NCI-H1048 (cell line): Measurements from ENCODE around the gene TET1.
"Not testable (repeated sequence)": the region's sequence is repeated elsewhere in the genome, so short reads cannot be mapped to it uniquely, and the experiment has no call there.

Experiments used
- DNase-seq: peaks from one replicate; lab custom pipeline; 2025; lab: John Stamatoyannopoulos, UW

Gene TET1

GRCh38 chr10:68564712-68565111, 4.6 kb downstream of the TET1 start:
- DNase-seq = no peak

- no peak for DNase-seq
Measured at GRCh38 chr10:68565658-68566057, 5.5 kb downstream of the TET1 start.

DNA sequence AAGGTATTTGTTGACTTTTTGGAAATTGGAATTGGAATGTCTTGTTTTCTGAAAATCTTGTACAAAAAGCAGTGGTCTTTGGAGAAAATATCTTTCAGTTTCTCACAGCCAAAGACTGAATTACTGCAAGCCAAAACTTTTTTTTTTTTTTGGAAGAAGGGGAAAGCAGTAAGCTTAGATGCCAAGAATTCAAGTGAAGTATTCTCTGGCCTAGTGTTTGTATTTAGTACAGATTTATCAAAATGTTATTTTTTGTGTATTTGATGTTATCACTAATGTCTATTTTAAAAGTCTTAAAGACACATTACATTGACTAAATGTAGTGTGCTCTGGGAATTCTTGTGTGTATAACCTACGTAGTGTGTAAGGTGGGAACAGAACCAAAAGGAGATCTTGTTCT, 6.2 kb downstream of the TET1 start:
- no peak for DNase-seq

DNA sequence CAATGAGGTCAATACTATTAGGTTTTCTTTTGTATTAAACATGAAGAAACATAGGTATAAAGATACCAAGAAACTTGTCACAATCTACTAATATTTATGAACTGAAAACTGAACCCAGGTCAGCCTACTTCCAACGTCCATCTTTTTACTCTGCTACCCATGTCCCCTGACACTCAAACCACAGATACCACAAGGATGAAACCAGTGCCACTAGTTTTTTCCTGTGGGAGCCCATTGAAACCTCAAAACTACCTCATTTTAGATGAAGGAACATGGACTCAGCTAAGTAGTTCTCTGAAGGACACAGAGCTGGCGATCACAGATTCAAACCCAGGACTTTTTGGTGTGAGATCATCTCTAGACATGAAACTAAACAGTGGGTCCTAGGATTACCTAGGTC, 6.8 kb downstream of the TET1 start:
- no peak for DNase-seq

- no peak for DNase-seq
Measured at GRCh38 chr10:68572151-68572550, 12.0 kb downstream of the TET1 start.

GRCh38 chr10:68574051-68574450, 13.9 kb downstream of the TET1 start:
- DNase-seq = no peak

DNA sequence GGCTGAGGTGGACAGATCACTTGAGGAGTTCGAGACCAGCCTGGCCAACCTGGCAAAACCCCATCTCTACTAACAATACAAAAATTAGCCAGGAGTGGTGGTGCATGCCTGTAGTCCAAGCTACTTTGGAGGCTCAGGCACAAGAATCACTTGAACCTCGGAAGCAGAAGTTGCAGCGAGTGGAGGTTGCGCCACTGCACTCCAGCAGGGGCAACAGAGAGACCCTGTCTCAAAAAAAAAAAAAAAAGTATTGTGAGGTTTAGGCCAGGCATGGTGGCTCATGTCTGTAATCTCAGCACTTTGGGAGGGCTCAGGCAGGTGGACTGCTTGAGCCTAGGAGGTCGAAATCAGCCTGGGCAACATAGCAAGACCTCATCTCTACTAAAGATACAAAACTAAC, 16.0 kb downstream of the TET1 start:
- DNase-seq = no peak

DNA sequence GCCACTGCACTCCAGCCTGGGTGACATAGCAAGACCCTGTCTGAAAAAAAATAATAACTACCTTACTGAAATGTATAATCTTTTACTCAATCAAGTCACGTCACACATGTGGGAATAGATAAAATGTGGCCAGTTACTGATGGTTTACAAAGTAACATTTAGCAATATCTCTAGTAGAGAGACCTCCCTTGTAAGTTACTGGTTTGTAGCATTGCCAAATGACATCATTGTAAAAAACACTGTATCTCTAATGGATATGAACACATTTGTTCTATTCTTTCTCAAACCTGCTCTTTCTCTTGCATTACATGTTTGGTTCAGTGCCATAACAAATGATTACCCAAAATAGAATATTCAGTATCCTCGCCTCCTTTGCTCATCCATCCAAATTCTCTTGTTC, 18.8 kb downstream of the TET1 start:
- DNase-seq = no peak

DNA sequence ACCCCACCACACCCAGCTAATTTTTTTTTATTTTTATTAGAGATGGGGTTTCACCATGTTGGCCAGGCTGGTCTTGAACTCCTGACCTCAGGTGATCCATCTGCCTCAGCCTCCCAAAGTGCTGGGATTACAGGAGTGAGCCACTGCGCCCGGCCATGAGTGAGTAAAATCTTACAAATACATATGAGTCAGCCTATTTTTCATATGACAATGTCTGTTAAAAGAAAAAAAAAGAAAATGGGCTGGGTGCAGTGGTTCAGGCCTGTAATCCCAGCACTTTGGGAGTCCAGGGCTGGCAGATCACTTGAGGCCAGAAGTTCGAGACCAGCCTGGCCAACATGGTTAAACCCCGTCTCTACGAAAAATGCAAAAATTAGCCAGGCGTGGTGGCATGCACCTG, 24.1 kb downstream of the TET1 start:
- not testable (repeated sequence) for DNase-seq

DNA sequence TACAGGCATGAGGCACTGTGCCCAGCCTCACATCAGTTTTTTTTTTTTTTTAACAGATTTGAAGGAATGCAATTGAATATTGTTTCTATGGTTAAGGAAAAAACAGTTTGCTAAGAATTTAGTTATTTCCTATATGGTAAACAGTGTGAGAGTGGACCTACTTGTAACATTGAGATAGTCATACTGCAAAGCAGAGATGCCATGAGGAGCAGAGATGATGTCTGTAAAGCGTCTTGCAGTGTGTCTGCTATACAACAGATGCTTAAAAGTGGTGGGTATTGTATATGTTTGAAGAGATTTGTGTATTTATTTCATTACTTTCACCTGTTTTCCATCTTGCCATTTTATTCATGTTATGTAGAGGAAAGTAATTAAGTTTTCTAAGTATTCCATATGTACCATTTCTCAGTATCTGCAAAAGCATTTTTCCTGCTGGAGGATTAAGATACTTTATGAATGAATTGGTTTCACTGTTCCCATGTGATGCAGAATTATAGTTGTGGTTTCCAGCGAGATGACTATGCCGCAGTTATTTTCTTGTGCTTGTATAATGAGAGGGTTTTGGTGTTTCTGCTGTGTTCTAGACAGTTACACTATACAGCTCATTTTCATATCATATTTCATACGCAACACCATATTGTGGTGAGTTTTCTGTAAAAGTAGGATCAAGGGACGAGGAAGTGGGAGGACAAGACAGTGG, 26.6 kb downstream of the TET1 start:
- no peak for DNase-seq

- no peak for DNase-seq
Measured at GRCh38 chr10:68594405-68594804, 34.3 kb downstream of the TET1 start.

DNA sequence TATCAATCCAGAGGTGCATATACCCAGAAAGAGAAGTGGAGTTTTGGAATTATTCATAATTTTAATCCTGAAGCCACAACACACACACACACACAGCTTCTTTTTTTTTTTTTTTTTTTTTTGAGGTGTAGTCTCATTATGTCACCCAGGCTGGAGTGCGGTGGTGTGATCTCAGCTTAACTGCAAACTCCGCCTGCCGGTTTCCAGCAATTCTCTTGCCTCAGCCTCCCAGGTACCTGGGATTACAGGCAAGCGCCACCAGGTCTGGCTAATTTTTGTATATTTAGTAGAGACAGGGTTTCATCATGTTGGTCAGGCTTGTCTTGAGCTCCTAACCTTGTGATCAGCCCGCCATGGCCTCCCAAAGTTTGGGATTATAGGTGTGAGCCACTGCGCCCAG, 35.4 kb downstream of the TET1 start:
- no peak for DNase-seq

DNA sequence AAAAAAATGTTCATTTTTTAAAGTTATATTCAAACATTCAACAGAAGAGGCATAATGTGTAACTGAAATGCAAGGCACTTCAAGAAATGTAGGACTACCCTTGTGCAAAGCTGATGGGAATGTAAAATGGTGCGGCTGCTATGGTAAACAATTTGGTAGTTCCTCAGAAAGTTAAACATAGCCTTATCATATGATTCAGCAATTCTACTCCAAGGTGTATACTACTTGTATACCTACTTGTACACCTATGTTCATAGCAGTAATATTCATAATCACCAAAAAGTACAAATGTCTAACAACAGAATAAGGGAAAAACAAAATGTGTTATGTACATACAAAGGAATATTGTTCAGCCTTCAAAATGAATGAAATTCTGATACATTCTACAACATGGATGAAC, 37.3 kb downstream of the TET1 start:
- no peak for DNase-seq

- DNase-seq = no peak
Measured at GRCh38 chr10:68598978-68599770, 39.0 kb downstream of the TET1 start.

DNA sequence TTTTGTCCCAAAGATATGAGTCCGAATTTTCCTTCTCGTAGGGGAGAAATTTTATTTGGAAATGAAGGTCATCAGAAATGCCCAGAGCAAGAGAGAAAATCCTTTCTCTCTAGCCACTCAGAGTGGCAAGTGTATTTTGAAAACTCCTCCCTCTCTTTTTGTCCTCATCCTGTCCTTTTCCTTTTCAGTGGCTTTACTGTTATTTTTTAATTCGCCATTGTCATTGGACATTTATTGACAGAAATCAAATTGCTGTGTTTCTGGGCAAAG, 39.6 kb downstream of the TET1 start:
- no peak for DNase-seq

DNA sequence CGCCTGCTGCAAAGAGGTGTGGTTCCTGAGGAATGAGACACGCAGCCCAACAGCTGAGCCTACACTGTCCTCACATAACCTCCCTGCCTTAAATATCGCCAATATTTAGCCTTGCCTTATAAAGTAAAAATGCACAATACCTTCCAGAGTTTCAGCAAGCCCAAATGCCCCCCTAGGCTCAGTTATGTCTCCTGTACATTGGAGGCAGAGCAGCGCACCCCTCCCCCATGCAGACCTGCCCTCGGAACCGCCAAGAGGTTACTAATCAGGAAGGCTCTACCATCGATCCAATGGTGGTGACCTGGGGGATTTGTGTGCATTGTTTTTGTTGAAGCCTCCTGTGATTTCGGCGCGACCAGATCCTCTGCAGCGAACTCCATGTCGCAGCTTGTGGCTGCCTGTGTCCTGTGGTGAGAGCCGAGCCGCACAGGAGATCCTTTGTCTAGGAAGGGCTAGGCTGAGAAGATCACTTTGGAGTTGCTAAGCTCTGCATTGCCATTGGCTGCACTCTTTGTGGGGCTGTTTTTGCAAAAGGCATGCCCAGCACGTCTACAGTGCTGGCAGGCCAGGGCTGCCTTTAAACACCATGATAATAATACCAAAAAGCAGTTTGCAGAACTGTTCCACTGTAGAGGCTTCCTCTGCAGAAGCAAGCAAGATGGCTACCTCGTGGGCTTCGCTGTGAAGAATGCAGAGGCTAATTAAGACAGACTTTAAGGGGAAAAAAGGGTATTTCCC, 40.1 kb downstream of the TET1 start:
- peak; percentile 90 for DNase-seq

- DNase-seq = no peak
Measured at GRCh38 chr10:68601501-68602265, 41.5 kb downstream of the TET1 start.

DNA sequence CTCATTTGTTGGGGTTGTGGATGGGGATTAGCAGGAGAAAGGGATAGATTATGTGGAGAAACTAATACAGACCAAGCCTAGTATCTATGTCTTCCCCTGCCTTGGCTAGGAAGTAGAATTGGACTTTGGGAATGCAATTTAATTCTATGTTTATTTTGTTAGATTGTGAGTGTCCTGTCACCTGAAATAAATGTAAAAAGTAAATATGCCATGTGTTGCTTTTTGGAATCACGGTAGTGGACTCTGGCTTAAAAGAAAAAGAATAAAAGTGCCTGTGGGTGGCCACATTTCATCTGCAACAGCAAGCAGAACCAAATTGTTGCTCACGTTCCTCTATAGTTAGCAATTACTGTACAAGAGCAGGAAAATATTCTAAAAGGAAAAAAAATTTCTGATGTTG, 42.3 kb downstream of the TET1 start:
- DNase-seq = no peak

DNA sequence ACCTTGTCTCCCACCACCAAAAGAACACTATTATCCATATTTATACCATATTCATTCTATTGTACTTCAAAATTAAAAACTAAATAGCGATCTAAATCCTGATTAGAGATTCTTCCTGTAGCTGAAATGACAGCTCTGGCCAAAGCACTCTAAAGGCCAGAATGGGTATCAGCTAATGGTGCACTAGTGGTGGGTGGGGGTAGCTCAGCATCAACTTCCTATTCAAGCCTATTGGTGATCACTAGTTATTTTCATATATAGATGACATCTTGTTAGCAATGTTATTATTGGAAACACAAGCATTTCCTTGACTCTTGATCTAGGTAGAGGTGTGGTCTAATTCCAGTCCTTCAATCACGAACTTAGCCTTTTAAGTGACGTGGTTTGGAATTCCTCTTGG, 43.6 kb downstream of the TET1 start:
- no peak for DNase-seq

- DNase-seq = no peak
Measured at GRCh38 chr10:68604441-68604840, 44.3 kb downstream of the TET1 start.

DNA sequence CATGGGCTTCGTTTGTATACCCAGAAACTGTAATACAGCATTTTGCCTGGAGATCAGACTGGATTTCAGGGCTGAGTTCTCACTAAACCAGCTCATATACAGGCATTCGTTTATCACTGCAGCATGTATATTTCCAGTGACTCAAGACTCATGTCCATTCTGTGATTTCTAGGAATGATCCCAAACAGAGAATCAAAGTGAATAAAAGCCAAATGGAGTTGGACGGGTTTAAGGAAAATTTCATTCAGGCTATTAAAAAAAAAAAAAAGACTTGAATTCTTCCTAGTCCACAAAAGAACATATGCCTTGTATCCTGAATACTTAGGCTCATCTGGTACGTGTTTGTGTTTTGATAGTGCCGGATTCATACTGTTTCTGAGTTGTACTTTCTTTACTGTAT, 46.8 kb downstream of the TET1 start:
- DNase-seq = no peak

DNA sequence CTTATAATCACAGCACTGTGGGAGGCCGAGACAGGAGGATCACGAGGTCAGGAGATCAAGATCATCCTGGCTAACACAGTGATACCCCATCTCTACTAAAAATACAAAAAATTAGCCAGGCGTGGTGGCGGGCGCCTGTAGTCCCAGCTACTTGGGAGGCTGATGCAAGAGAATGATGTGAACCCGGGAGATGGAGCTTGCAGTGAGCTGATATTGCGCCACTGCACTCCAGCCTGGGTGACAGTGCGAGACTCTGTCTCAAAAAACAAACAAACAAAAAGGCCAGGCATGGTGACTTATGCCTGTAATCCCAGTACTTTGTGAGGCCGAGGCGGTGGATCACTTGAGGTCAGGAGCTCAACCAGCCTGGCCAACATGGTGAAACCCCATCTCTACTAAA, 49.9 kb downstream of the TET1 start:
- DNase-seq = not testable (repeated sequence)

- no peak for DNase-seq
Measured at GRCh38 chr10:68611227-68611626, 51.1 kb downstream of the TET1 start.
